ENCODE measurements around the gene FAM43B. TPM values are rescaled to one million over a fixed set of nuclear protein-coding genes. Genes with fewer than 3 reads are reported as not detected.
A peak's percentile ranks its signal among the peaks of the same experiment; 100 is the strongest.

The FAM43B gene
- total RNA-seq, 1 donor from 2014 or later, result not detected

DNA sequence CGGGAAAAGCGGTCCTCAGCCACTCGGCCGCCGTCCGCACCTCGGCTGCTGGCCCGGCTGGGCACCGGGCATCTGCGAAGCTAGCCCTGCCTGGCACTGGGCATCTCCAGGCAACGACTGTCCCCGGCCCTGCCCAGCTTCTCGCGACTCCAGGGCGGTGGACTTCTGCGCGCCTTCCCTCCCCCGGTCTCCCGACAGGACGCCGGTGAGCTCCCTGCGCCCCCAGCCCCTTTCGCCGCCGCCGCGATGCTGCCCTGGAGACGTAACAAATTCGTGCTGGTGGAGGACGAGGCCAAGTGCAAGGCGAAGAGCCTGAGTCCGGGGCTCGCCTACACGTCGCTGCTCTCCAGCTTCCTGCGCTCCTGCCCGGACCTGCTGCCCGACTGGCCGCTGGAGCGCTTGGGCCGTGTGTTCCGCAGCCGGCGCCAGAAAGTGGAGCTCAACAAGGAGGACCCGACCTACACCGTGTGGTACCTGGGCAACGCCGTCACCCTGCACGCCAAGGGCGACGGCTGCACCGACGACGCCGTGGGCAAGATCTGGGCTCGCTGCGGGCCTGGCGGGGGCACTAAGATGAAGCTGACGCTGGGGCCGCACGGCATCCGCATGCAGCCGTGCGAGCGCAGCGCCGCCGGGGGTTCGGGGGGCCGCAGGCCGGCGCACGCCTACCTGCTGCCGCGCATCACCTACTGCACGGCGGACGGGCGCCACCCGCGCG lies 514 bp downstream of the FAM43B start:
- DNase-seq, result peak; percentile 21

DNA sequence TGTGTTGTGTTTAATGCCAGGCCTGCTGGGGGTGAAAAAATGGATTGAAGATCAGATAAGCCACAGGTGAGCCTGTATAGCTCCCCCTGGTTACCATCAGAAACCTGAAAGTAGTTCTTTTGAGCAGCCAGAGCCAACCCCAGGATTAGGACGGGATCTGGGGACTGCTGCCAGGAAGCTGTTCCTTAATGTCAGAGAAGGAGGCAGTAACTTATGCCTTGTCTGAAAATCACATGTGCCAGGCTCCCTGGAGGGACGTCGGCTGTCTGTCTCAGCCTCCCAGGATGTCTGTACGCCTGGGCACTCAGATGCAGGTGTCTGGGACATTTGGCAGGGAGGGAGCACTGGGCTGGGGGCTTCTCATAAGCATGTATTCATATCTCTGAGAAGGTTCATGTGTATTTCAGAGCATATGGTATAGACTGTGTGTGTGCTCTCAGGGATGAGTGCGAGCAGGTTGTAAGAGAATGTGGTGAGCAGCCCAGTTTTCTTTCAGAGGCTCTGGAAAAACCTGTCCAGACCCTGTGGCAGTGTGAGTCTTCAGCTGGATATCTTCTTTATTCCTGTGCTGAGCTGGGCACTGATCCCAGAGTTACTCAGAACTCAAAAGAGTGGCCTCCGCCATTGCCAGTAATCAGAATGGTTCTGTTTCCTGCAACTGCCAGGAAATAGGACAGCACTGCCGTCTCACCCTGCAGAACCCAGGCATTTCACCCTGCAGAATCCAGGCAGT lies 2.8 kb downstream of the FAM43B start:
- DNase-seq, result no peak

DNA sequence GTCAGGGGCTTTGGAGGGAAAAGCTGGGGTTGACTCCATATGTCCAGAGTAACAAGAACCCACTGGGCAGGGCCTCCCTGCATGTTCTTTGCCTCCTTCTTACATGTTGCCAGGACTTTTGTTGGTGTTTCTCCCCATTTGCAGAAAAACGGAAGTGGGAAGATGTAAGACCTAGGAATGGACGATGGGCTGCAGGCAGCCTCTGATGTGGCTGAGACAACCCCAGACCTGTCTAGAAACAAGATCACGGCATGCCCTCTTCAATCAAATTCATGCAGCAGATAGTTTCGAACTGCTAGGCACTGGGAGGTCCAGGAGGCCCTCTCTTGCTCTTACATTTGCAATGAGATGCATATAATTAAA lies 3.4 kb downstream of the FAM43B start:
- DNase-seq, result no peak

DNA sequence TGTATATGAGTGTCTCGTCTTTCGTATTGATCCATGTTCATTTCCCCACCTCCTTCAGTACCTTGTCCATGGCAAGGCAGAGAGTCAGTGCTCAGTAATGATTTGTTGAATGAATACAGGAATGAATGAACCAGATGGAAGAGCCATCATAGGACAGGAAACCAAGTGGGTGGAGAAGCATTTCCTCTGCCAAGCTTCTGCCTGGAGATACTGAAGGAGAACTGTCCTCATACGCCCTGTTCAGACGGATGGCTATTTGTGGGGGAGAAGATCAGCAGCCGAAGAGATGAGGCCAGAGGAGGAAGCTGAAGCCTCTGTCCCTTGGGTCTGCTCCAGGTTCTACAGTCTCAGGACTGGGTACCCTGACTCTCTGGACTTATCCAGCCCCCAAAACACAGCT lies 5.8 kb downstream of the FAM43B start:
- DNase-seq, result no peak

DNA sequence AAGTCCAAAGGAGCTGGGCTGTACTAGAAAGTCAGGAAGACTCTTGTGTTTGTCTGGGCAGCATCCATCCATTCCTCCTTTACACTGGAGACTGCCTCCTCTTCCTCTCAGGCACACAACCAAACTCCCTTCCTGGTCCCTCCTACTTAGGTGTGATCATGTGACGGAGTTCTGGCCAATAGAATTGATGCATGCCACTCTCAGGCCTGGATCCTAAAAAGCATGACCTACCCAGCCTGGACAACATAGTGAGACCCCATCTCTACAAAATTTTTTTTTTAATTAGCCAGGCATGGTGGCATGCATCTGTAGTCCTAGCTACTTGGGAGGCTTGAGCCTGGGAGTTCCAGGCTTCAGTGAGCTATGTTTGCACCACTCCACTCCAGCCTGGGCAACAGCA lies 8.6 kb downstream of the FAM43B start:
- no peak for DNase-seq

DNA sequence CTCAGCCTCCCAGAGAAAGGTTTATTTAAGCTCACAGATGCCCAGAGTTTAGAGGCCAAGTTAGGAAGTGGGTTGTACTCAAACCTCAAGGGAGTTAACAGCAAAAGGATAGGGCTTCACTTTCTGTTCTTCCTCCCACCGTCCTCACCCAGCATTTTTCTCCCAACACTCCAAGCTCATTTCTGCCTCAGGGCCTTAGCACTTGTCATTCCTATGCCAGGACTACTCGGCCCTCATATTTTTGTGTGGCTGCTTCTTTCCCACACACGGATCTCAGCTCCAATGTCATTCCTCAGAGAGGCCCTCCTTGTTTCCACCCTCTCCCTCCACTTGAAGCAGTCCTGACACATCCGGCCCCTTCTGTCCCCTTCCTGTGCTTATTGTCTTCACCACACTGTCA lies 12.9 kb downstream of the FAM43B start:
- no peak for DNase-seq

DNA sequence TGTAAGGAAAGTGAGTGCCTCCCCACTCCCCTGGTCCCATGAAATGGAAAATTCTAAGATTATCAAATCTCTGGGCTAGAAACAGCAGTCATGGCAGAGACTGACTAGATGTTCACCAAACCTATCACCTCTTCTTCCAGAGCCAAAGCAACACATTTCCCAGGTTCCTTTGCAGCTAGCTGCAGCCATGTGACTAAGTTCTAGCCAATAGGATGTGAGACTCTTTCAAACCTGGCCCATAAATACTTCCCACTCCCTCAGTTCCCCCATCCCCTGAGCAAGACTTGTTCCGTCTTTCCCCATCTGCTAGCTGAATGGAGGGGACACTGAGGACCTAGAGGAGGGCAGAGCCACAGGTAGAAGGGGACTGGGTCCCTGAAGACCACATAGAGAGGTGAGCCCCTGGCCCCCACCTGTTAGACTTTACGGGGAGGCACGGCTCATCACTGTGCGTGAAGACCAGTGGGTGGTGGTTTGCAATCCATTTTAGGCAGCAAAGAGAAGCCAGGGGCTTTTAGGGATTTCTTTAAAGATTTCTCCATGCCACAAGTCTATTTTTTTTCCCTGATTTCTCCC lies 17.2 kb downstream of the FAM43B start:
- no peak for DNase-seq

DNA sequence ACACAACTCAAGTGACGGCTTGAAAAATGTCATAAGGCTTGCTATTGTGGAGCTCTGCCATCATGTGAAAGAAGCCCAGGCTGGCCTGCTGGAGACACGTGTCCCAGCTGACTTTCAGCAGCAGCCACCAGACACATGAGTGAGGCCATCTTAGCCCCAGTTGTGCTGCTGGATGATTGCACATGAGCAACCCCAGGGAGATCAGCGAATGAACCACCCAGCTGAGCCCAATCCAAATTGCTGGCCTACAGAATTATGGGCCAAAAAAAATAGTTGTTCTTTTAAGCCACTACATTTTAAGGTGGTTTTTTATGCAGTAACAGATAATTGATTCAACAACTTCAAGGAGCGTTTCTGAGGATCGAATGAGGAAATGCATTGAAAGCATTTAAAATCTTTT lies 19.1 kb downstream of the FAM43B start:
- no peak for DNase-seq

DNA sequence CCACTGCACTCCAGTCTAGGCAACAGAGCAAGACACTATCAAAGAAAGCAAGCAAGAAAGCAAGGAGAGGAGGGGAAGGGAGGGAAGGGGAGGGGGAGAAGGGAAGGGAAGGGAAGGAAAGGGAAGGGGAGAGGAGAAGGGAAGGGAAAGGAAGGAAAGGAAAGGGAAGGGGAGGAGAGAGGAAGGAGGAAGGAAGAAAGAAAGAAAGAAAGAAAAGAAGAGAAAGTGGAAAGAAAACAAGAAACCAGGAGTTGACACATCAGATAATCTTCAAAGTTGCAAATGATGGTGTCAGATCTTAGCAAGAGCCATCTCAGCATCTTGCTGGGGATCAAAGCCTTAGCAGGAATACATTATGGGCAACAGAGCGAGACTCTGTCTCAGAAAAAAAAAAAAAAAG lies 21.6 kb downstream of the FAM43B start:
- no peak for DNase-seq

DNA sequence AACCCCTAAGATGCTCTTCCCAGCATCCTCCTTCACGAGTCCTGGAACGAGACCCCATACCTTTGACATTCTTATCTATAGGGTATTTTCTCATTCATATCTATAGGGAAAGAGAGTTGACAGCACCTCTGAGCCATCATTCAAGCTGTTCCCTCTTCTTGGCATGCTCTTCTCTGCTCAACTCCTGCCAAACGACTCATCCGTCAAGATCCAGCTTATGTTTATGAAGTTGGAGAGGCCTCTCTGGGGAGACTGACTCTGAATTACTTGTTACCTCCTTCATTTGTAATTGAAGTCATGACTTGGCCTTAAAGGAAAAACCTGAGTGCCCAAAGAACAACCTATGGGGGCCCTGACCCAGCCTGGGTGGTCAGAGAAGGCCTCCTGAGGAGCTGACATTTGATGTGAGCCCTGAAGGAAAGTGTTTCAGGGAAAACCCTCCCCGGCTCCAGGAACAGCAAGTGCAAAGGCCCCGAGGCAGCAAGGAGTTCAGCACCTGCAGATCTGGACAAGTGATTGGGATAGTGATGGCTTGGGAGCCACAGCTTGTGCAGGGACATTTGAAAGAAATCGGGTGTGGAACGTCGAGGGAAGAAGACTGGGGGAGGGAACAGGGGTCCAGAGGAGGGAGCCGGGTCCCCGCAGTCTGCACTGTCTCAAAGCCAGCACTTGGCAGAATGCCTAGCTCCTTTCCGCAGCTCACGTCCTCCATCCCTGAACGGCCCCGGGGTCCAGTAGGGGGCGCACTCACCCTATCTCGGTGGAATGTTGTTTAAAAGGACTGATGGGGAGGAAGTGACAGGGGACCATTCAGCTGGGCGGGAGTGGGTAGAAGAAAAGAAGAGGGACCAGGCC lies 22.5 kb downstream of the FAM43B start:
- peak; percentile 93 for DNase-seq

DNA sequence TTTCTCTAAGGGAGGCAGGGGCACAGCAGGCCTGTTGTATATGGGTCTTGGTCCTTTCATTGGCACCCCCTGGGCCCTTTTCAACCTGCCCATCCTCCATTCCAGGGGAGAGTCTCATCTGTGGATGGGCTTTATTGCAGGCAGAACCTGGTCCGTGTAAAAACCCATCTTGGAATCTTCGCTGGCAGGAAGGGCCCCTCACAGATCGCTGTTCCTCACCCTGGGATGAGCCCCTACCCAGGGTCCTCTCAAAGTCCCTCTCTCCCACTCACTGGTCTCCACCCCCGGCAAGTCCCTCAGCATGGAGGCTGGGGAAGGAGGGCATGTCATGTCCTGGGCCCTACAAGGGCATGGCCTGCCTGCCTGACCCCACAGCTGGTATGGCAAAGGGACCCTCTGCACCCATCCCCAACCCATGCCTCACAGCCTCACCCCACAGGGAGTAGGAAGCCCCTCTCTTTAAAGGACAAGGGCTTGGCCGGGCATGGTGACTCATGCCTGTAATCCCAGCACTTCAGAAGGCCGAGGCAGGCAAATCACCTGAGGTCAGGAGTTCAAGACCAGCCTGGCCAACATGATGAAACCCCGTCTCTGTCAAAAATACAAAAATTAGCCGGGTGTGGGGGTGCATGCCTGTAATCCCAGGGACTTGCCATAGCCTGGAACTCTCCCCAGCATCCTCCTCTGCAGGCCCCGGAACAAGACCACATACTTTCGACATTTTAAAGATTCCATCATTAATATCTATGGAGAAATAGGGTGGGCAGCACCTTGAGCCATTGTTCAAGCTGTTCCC lies 23.4 kb downstream of the FAM43B start:
- no peak for DNase-seq

DNA sequence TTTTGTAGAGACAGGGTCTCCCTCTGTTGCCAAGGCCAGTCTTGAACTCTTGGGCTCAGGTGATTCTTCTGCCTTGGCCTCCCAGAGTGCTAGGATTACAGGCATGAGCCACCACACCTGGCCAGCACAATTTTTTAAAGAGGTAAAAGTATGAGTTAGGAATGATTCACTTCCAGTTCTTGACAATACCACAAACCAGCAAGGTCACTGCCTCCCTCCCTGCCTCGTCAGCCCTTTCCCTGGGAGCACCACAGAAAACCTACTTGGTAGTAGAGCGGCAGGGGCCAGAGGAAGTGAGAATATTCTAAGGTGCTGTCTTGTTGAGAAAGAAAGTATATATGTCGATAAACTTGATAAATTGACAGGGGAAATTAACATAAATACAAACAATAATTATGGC lies 25.7 kb downstream of the FAM43B start:
- DNase-seq, result peak; percentile 37

DNA sequence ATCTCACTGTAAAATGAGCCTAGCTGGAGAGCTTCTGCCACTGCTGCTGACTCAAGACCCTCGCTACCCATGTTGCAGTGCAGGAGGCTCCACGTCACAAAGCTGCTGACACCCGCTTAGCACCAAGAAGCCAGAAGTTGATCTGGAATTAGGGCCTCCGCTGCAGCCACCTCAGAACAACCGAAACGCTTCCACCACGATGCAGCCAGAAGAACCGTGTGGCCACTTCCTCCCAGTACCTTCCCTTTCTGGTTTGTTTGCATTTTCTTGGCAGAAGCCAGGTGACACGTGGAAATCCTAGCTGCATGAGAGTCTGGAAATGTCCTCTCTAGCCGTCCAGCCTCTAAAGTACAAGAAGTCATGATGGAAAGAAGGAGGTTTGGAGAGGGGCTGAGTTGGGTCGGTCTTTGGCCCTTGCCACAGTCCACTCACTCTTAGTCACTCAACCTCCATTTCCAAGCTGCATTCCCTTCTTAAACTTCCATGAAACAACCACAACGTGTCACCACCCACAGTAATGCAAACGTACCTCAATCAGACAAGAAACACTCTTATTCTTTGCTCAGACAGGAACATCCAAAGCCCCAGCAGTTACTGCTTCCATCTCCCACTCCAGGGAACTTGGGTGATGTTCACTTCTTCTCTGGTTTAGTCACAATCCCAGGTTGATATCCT lies 26.5 kb downstream of the FAM43B start:
- no peak for DNase-seq

DNA sequence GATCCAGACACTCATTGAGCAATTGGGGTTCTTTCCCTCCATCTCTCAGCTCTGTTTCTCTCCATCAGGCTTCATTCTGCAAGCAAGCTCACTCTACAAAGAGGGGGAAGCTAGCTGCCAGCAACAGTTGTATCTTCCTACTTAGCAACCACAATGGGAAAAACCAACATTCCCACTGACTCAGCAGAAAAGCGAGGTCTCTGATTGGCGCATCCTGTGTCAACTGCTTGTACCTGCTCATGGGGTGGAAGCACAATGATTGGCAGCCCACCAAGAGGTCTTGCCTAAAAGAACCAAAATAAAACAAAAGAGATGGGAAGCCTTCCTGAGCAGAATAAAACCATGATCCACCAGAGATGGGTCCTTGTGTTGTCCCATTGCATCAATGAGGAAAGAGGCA lies 32.5 kb downstream of the FAM43B start:
- no peak for DNase-seq

DNA sequence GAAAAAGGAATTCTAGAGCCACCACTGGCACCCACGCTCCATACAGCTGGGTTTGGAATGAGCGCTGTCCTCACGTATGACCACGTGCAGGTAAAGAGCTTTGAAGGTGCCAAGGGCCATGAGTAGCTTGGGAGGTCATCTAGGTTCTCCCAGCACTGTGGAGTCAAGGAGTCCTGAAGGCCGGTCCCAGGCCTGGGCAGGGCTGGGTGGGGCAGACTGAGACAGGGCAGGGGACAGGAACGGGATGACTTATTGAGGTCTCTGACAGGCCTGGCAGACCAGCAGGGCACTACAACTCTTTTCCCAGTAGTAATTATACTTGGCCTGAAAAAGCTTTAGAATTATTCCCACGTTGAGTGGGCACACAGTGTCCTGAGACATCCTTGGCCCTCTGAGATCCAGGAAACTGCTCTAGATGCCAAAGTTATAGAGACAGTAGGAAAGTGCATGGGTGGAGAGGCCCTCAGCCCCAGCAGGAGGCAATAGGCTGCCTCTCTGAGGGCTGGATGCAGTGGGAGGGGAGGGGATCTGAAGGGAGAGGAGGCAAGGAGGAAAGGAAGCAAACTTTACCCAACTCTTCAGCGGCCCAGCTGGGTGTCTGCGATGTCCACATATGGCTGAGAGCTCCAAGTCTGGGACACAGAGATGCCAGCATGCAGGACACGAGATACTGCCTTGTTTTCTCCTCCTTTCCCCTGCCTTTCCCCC lies 34.7 kb downstream of the FAM43B start:
- no peak for DNase-seq

DNA sequence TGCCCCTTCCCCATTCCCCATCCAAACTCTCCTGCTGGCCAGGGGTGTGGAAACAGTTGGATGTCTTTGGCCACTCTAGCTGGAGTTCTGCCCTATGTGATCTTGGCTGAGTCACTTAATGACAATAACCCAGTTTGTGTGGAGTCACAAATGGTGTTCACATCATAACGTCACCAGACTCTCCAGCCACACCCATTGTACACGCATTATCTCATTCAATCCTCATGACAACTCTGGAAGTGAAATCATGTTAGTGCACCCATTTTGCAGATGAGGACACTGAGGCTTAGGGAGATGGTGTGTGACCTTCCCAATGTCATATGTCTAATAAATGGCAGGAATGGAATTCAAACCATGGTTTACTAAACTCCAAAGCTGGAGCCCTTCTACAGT lies 35.3 kb downstream of the FAM43B start:
- no peak for DNase-seq

DNA sequence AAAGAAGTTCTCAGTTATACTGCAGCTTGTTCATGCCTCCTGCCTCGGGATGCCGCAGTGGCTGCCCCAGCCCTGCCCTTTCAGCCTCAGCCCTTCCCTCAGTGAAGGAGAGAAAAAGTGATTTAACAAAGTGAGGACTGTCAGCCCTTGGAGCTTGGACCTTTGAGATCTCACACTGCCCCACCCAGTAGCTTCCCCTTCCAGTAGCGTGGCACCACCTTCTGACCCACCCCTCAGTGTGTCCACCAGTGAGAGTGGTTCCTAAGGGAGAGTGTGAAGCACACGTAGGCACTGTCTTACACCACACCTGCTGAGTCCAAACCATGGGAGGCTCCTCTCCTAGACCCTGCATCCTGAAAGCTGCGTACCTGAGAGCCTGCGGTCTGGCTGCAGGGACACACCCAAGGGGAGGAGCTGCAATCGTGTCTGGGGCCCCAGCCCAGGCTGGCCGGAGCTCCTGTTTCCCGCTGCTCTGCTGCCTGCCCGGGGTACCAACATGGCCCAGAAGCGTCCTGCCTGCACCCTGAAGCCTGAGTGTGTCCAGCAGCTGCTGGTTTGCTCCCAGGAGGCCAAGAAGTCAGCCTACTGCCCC lies 36.4 kb downstream of the FAM43B start, which contains the start of gene CDA:
CDA (plus strand) TSS at position 464 of the 592 bp plus-strand sequence; CDS start at position 497, 33 bp downstream.
- no peak for DNase-seq

DNA sequence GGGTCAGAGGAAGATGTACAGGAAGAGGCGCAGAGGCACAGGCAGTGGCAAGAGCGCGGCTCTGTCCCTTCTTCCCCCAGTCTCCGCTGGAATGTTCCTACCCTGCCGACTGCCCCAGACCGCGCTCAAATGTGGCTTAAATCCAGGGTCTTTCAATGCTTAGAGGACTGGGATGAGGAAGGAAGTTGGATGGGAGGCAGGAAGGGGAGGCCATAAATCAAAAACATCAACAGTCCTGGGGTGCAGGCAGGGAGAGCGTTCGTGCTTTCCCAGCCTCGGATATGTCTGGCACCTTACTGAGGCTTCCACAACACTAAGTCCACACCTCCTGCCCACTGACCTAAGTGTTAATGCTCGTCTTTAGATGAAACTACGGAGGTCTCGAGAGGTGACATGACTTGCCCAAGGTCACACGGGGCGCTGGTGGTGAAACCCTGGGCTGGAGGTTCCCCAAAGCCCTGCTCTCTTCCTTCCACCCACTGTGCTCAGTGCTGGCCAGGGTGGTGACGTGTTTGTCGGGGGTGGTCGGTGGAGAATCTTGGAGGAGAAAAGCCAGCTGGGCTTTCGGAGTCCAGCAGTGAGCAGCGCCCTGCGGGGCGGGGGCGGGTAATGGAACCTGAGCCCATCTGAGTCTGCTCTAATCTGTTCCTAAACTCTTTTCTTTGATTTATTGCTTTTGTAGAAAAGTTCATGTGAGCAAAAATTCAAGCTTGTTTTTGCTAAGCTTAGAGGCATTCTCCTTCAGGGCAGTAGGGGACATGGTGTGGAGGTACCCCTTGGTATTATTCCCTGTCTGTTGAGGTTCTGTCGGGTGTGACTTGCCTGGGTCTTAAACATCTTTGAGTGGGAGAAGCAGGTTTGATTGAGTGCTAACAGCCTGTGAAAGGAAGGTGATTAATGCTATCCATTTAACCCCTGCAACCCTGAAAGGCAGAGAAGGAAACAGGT lies 37.2 kb downstream of the FAM43B start:
- peak; percentile 37 for DNase-seq

DNA sequence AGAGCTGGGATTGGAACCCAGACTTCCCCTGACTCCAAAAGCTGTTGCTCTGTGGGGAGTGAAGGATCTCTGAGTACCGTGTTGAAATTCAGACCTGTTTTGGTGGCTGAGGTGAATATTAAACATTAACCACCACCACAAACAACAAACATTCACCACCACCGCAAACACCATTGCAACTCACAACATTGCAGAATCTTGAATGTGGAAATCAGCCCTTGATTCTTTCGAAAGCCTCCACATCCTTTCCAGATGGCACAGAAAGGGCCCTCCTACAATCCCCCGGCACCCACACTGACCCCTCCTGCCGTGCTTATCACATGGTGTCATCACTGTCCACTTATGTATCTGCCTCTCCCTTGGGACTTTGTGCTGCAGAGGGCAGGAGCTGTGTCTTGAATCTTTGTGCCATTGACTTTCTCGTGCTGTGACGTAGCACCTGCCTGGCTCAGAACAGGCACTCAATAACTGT lies 38.0 kb downstream of the FAM43B start:
- DNase-seq, result no peak

All from dermis blood vessel endothelial cell (primary cell).